Measurements from ENCODE around the gene RO60. TPM values are rescaled to one million over a fixed set of nuclear protein-coding genes. Genes with fewer than 3 reads are reported as not detected.
"Not testable (repeated sequence)": the region's sequence is repeated elsewhere in the genome, so short reads cannot be mapped to it uniquely, and the experiment has no call there.

RO60 gene
- total and polyA plus RNA-seq, 2 of the 13 experiments (the other 11 are each of a cell fraction or from before 2014, with no cell fraction given), result 20.3 to 53.7 TPM

GRCh38 chr1:193042766-193043691 is 16.4 kb upstream of the RO60 start:
- no peak overlapping the region for H2AFZ ChIP-seq (ENCODE audit: low read length)
- no peak overlapping the region for H3K4me3 ChIP-seq (replicated peaks in 1 of 3; ENCODE audit: insufficient read depth in 1 of 3, low read depth in 2 of 3, low read length in 3 of 3)
- FAIRE-seq (no peak), ATAC-seq (no peak), DNase-seq (ENCODE audit: low spot score) (no peak)
- H4K20me1 ChIP-seq (ENCODE audit: insufficient read depth, low read length), result no peaks in the 10 kb centered on the region
- H3K4me2 ChIP-seq (ENCODE audit: low read depth, low read length), result no peak overlapping the region
- intact Hi-C loops (cut with micrococcal nuclease; ENCODE audit: unreplicated experiment) (no loop called here), in situ Hi-C loops (cut with HindIII; ENCODE audit: extremely low pct_ligation_motif_present, low pct_unique_long_range_greater_than_20kb) (no loop called here)
- H3K27me3 ChIP-seq (ENCODE audit: control insufficient read depth in 1 of 2, insufficient read depth in 2 of 2, low read length in 2 of 2), result no peaks in the 10 kb centered on the region
- ChIA-PET POLR2A (no interaction called here), CTCF (ENCODE audit: low intra/inter-chr PET ratio, low total read pairs) (no interaction called here)
- H3K79me2 ChIP-seq (ENCODE audit: insufficient read depth, low read length), result peaks cover 4% of the 10 kb centered on the region
- 100% methylated on average over 1 of the region's 1 CpG for WGBS (ENCODE audit: low lambda C conversion rate)
- H3K9me3 ChIP-seq (ENCODE audit: low read length), result no peaks in the 10 kb centered on the region
- H3K9ac ChIP-seq (ENCODE audit: insufficient read depth, low read depth, low read length), result no peak overlapping the region
- peaks cover 0 to 39% of the 10 kb centered on the region in 2 experiments; a peak in 4 of 5 replicates for H3K36me3 ChIP-seq (replicated peaks in 1 of 2; ENCODE audit: control insufficient read depth in 1 of 2, insufficient read depth in 2 of 2, low read length in 2 of 2)
- no TSS peak for BruUV-seq (replicated peaks)
- TF ChIP-seq STAT6 (CRISPR knock-in tag; IDR thresholded peaks at IDR 0.05; ENCODE audit: borderline replicate concordance), result no peak
- no peak overlapping the region for H3K27ac ChIP-seq (ENCODE audit: extremely low read length, insufficient read depth, low read length)
- H3K4me1 ChIP-seq (ENCODE audit: insufficient read depth, low read length), result peaks cover 12% of the 10 kb centered on the region

DNA sequence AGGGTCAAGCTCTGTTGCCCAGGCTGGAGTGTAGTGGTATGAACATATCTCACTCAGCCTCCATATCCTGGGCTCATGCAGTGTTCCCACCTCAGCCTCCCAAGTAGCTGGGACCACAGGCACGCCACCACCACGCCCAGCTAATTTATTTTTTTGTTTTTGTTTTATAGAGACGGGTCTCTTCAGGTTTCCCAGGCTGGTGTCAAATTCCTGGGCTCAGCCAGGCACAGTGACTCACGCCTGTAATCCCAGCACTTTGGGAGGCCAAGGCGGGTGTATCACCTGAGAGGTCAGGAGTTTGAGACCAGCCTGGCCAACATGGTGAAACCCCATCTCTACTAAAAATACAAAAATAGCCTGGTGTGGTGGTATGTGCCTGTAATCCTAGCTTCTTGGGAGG is 10.5 kb upstream of the RO60 start:
- H2AFZ ChIP-seq (ENCODE audit: low read length); in situ Hi-C loops (cut with HindIII; ENCODE audit: extremely low pct_ligation_motif_present, low pct_unique_long_range_greater_than_20kb); CTCF ChIA-PET (ENCODE audit: low intra/inter-chr PET ratio, low total read pairs); H3K9me3 ChIP-seq (ENCODE audit: low read length); ATAC-seq; intact Hi-C loops (cut with micrococcal nuclease; ENCODE audit: unreplicated experiment); H3K9ac ChIP-seq (ENCODE audit: insufficient read depth, low read depth, low read length); DNase-seq (ENCODE audit: low spot score); H3K4me2 ChIP-seq (ENCODE audit: low read depth, low read length); H4K20me1 ChIP-seq (ENCODE audit: insufficient read depth, low read length); BruUV-seq (replicated peaks); H3K27ac ChIP-seq (ENCODE audit: extremely low read length, insufficient read depth, low read length); FAIRE-seq; H3K27me3 ChIP-seq (ENCODE audit: control insufficient read depth in 1 of 2, insufficient read depth in 2 of 2, low read length in 2 of 2); H3K4me3 ChIP-seq (replicated peaks in 1 of 3; ENCODE audit: insufficient read depth in 1 of 3, low read depth in 2 of 3, low read length in 3 of 3): not testable (repeated sequence)
- whole genome bisulfite sequencing (ENCODE audit: low lambda C conversion rate), result 98% methylated on average over 5 of the region's 5 CpGs
- peaks cover 10% of the 10 kb centered on the region for H3K4me1 ChIP-seq (ENCODE audit: insufficient read depth, low read length)
- H3K36me3 ChIP-seq (replicated peaks in 1 of 2; ENCODE audit: control insufficient read depth in 1 of 2, insufficient read depth in 2 of 2, low read length in 2 of 2), result peaks cover 1 to 52% of the 10 kb centered on the region in 2 experiments
- POLR2A ChIA-PET, result interaction anchor here (2.4 kb wide), 1 partner anchor 10 kb away, joined by 6 read pairs; the partner anchor contains the start of gene UCHL5
- peaks cover 26% of the 10 kb centered on the region for H3K79me2 ChIP-seq (ENCODE audit: insufficient read depth, low read length)

Measured in HepG2 (cell line).